ENCODE measurements around the gene NKD1.

NKD1 gene

DNA sequence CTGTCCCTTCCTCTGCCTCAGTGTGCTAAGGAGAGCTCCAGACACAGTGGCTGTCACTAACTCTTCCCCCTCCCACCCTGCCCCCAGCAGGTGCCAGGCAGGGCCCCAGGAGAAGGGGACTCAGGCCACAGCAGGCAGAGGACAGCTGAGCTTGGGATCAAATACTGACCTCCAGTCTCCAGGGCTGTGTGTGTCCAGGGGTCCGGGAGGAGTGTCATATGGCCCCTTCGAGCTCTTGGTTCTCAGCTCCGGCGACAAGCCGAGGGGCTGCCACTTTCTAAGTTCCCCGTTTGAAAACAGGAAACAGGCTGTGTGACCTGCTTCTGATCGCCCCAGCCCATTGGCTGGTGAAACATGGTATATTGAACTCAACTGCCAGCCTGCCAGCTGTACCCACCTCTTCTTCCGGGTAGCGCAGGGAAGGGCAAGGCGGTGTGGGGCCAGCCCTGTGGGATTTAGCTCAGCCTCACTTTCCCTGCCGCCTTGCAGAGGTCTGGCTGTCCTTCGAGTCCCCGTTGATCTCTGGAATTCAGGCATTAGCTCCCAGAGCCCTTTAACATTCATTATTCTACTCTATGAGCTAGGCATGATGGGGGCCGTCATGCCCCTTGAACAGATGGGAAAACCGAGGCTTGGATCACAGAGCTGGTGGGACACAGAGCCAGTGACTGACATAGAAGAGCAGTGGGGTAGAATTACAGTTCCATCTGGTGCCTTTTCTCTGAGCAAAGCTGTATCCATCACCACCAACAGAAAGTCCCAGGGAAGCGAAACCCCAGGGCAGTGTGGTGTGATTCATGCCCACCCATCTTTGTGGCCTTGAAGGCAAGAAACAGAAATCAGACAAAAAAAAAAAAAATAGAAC lies 133.1 kb downstream of the NKD1 start, which contains the start of gene SNX20:
Gene SNX20 (minus strand): TSS at position 292 of the 865 bp plus-strand sequence. CDS start 3,786 bp downstream, outside the sequence.
- Histone ChIP-seq H3K27me3 (ENCODE audit: control insufficient read depth in 3 of 3, insufficient read depth in 3 of 3, low read depth in 1 of 3, low read length in 3 of 3) (no peaks in the 10 kb centered on the region), H3K23ac (ENCODE audit: low read depth, low read length, poor library complexity) (peak within 1 kb of the TSS; percentile 16), H4K8ac (ENCODE audit: low read depth, low read length) (no peak within 1 kb of the TSS), H3K27ac (replicated peaks; ENCODE audit: low read length) (no peak within 1 kb of the TSS), H2AK5ac (ENCODE audit: low read depth, low read length) (no peak within 1 kb of the TSS), H3K9me3 (replicated peaks in 1 of 2; ENCODE audit: control insufficient read depth in 2 of 2, insufficient read depth in 1 of 2, low read depth in 1 of 2, low read length in 2 of 2) (no peaks in the 10 kb centered on the region), H3K79me1 (ENCODE audit: low read depth, low read length) (no peaks in the 10 kb centered on the region), H3K18ac (ENCODE audit: low read length) (peak within 1 kb of the TSS; percentile 18), H2BK15ac (ENCODE audit: low read length) (no peak within 1 kb of the TSS), H2BK12ac (ENCODE audit: low read length) (no peak within 1 kb of the TSS), H3K36me3 (replicated peaks in 1 of 2; ENCODE audit: control insufficient read depth in 2 of 2, insufficient read depth in 2 of 2, low read length in 2 of 2) (no peaks in the 10 kb centered on the region), H3K4me1 (ENCODE audit: control insufficient read depth in 2 of 2, insufficient read depth in 1 of 2, low read depth in 1 of 2, low read length in 2 of 2) (no peaks in the 10 kb centered on the region), H3K9ac (ENCODE audit: low read depth, low read length, poor library complexity) (no peak within 1 kb of the TSS), H3K4me3 (ENCODE audit: low read length in 2 of 2) (no peak within 1 kb of the TSS), H3K4ac (ENCODE audit: low read length) (no peak within 1 kb of the TSS), H2AFZ (ENCODE audit: low read length) (no peak within 1 kb of the TSS), H3K4me2 (ENCODE audit: insufficient read depth, low read length, poor library complexity, severe bottlenecking) (no peak within 1 kb of the TSS), H2BK120ac (ENCODE audit: low read depth, low read length) (no peak within 1 kb of the TSS), H3K14ac (ENCODE audit: low read length) (peak within 1 kb of the TSS; percentile 42), H4K91ac (ENCODE audit: low read depth, low read length, poor library complexity) (no peak within 1 kb of the TSS), H2BK5ac (ENCODE audit: low read length) (no peak within 1 kb of the TSS)
- DNase-seq (ENCODE audit: low spot score): no peak
- WGBS, 2 donors (ENCODE audit: extremely low coverage in 2 of 2, insufficient read length in 2 of 2, insufficient replicate concordance in 1 of 2): no CpG with 5 or more reads among the region's 16 CpGs

DNA sequence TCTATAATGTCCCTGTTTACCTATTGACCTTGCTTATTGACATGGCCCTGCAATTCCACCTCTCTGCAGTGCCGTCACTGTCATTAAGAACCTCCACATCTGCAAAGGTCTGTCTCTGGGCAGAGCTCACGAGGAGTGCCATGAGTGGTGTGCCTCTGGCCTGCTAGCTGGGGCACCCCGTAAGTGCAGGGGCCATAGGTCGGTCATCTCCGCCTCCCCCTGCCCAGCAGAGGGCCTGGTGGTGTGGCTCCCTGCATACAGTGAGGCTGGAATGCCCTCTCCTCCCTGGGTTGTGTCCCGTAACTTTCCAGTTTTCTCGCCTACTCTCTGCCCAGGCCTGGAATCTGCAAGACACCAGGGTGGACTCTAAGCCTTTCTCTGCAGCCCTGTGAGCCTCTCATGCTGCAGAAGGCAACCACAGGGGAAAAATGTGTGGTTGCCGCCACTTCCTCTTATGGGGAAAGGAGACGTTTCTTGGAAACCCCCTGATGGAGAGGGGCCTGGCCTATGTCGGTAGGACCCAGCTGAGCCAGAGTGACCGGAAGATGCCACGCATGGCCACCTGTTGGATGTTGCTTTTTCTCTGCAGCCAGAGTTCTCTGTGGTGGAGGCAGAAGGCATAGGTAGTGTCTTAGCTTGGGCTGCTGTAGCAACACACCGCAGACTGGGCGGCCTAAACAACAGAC lies 135.6 kb downstream of the NKD1 start:
- H3K18ac ChIP-seq (ENCODE audit: low read length): no peak overlapping the region
- H3K4ac ChIP-seq (ENCODE audit: low read length): no peak overlapping the region
- H2BK5ac ChIP-seq (ENCODE audit: low read length): no peak overlapping the region
- H2BK120ac ChIP-seq (ENCODE audit: low read depth, low read length): no peak overlapping the region
- no CpG with 5 or more reads among the region's 14 CpGs for WGBS, 2 donors (ENCODE audit: extremely low coverage in 2 of 2, insufficient read length in 2 of 2, insufficient replicate concordance in 1 of 2)
- no peak for DNase-seq (ENCODE audit: low spot score)
- H2AK5ac ChIP-seq (ENCODE audit: low read depth, low read length): no peak overlapping the region
- H2BK12ac ChIP-seq (ENCODE audit: low read length): no peak overlapping the region
- peaks cover 0 to 8% (median 2%) of the 10 kb centered on the region in 3 experiments for H3K27me3 ChIP-seq (ENCODE audit: control insufficient read depth in 3 of 3, insufficient read depth in 3 of 3, low read depth in 1 of 3, low read length in 3 of 3)
- H3K36me3 ChIP-seq (replicated peaks in 1 of 2; ENCODE audit: control insufficient read depth in 2 of 2, insufficient read depth in 2 of 2, low read length in 2 of 2): no peaks in the 10 kb centered on the region
- H3K79me1 ChIP-seq (ENCODE audit: low read depth, low read length): no peaks in the 10 kb centered on the region
- H3K14ac ChIP-seq (ENCODE audit: low read length): no peak overlapping the region
- H3K23ac ChIP-seq (ENCODE audit: low read depth, low read length, poor library complexity): peak overlapping the region; percentile 6
- no peak overlapping the region for H3K9ac ChIP-seq (ENCODE audit: low read depth, low read length, poor library complexity)
- no peak overlapping the region for H3K27ac ChIP-seq (replicated peaks; ENCODE audit: low read length)
- H2AFZ ChIP-seq (ENCODE audit: low read length): no peak overlapping the region
- no peaks in the 10 kb centered on the region for H3K4me1 ChIP-seq (ENCODE audit: control insufficient read depth in 2 of 2, insufficient read depth in 1 of 2, low read depth in 1 of 2, low read length in 2 of 2)
- no peak overlapping the region for H4K8ac ChIP-seq (ENCODE audit: low read depth, low read length)
- no peak overlapping the region for H3K4me3 ChIP-seq (ENCODE audit: low read length in 2 of 2)
- H3K4me2 ChIP-seq (ENCODE audit: insufficient read depth, low read length, poor library complexity, severe bottlenecking): no peak overlapping the region
- H3K9me3 ChIP-seq (replicated peaks in 1 of 2; ENCODE audit: control insufficient read depth in 2 of 2, insufficient read depth in 1 of 2, low read depth in 1 of 2, low read length in 2 of 2): no peaks in the 10 kb centered on the region
- no peak overlapping the region for H4K91ac ChIP-seq (ENCODE audit: low read depth, low read length, poor library complexity)
- no peak overlapping the region for H2BK15ac ChIP-seq (ENCODE audit: low read length)

DNA sequence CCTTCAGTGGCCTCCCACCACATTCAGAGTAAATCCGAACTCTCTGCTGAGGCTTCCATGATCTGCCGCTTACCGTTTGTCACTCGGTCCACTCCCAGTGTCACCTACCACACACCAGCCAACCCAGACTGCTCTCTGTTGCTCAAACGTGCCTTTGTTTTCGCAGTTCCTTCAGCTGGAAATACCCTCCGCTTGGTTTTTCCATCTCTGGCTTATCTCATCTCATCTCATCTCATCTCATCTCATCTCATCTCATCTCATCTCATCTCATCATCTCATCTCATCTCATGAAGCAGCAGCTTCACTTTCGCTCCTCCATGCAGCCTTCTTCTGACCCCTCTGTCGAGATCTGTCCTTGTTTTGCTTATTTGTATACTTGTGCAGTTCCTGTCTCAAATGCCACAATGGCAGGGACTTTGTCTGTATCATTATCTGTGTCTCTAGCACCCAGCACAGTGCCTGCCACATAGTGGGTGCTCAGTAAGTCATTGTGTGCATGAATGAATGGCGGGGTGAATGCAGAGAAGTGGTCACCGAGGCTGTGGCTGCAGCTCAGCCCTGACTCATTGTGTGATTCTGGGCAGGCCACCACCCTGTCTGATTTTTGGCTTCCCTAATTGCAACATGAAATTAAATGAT lies 136.7 kb downstream of the NKD1 start:
- no peak for DNase-seq (ENCODE audit: low spot score)
- no peak overlapping the region for H2AFZ ChIP-seq (ENCODE audit: low read length)
- H4K8ac ChIP-seq (ENCODE audit: low read depth, low read length): no peak overlapping the region
- H3K23ac ChIP-seq (ENCODE audit: low read depth, low read length, poor library complexity): no peak overlapping the region
- no peak overlapping the region for H3K4me2 ChIP-seq (ENCODE audit: insufficient read depth, low read length, poor library complexity, severe bottlenecking)
- no peak overlapping the region for H3K4ac ChIP-seq (ENCODE audit: low read length)
- H3K18ac ChIP-seq (ENCODE audit: low read length): no peak overlapping the region
- no peaks in the 10 kb centered on the region for H3K79me1 ChIP-seq (ENCODE audit: low read depth, low read length)
- no peaks in the 10 kb centered on the region for H3K9me3 ChIP-seq (replicated peaks in 1 of 2; ENCODE audit: control insufficient read depth in 2 of 2, insufficient read depth in 1 of 2, low read depth in 1 of 2, low read length in 2 of 2)
- no peak overlapping the region for H3K9ac ChIP-seq (ENCODE audit: low read depth, low read length, poor library complexity)
- H2BK120ac ChIP-seq (ENCODE audit: low read depth, low read length): no peak overlapping the region
- H2BK5ac ChIP-seq (ENCODE audit: low read length): no peak overlapping the region
- H3K4me1 ChIP-seq (ENCODE audit: control insufficient read depth in 2 of 2, insufficient read depth in 1 of 2, low read depth in 1 of 2, low read length in 2 of 2): no peaks in the 10 kb centered on the region
- no peak overlapping the region for H3K14ac ChIP-seq (ENCODE audit: low read length)
- no peak overlapping the region for H3K4me3 ChIP-seq (ENCODE audit: low read length in 2 of 2)
- H3K36me3 ChIP-seq (replicated peaks in 1 of 2; ENCODE audit: control insufficient read depth in 2 of 2, insufficient read depth in 2 of 2, low read length in 2 of 2): no peaks in the 10 kb centered on the region
- H2AK5ac ChIP-seq (ENCODE audit: low read depth, low read length): no peak overlapping the region
- no peak overlapping the region for H3K27ac ChIP-seq (replicated peaks; ENCODE audit: low read length)
- no peak overlapping the region for H4K91ac ChIP-seq (ENCODE audit: low read depth, low read length, poor library complexity)
- H2BK12ac ChIP-seq (ENCODE audit: low read length): no peak overlapping the region
- no CpG with 5 or more reads among the region's 11 CpGs for WGBS, 2 donors (ENCODE audit: extremely low coverage in 2 of 2, insufficient read length in 2 of 2, insufficient replicate concordance in 1 of 2)
- H2BK15ac ChIP-seq (ENCODE audit: low read length): no peak overlapping the region
- peaks cover 0 to 15% (median 2%) of the 10 kb centered on the region in 3 experiments for H3K27me3 ChIP-seq (ENCODE audit: control insufficient read depth in 3 of 3, insufficient read depth in 3 of 3, low read depth in 1 of 3, low read length in 3 of 3)

Measured in neuronal stem cell (in vitro differentiated cells).